NCI-H345 treated with DMSO at 0.1 percent for 48 hours (cell line): Measurements from ENCODE around the gene MAX.

Experiments used
- DNase-seq: peaks from one replicate; lab custom pipeline; 2025; ENCODE audit not compliant: unreplicated experiment; lab: John Stamatoyannopoulos, UW

Gene MAX

DNA sequence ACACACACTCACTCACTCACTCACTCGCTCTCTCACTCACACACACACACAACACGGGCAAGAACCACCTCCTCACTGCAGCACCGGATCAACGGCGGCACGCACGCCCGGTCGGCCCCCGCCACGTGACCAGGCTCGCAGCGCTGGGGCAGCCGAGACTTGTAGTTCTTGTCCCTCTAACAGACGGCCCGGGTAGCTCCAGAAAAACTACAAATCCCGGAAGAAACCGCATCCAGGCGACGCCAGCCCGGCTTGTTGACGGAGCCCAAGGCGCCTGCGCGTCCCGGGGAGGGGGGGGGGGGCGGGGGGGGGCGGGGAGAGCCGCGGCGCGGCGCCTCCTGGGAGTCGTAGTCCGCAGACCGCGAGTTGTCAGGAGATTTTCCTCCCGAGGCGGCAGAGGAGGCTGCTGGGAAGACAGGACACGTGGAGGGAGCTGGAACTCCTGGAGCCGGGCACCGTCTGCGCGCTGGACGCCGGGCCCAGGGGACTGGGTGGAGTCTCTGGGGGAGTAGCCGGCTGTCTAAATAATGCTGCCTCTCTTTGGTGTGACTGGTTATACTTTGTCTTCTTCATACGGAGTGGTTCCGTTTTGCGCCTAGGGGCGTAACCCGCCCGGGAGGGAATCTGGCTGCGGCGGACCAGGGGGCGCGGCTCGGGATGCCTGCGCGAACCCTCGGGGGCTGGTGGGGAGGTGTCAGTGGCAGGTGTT, at the start of gene MAX:
Gene MAX (minus strand): TSS at position 77 of the 709 bp plus-strand sequence. CDS start 178 bp downstream, outside the sequence.
- DNase-seq = peak; percentile 99

GRCh38 chr14:65151609-65151956, 49.3 kb upstream of the MAX start:
- no peak for DNase-seq

DNA sequence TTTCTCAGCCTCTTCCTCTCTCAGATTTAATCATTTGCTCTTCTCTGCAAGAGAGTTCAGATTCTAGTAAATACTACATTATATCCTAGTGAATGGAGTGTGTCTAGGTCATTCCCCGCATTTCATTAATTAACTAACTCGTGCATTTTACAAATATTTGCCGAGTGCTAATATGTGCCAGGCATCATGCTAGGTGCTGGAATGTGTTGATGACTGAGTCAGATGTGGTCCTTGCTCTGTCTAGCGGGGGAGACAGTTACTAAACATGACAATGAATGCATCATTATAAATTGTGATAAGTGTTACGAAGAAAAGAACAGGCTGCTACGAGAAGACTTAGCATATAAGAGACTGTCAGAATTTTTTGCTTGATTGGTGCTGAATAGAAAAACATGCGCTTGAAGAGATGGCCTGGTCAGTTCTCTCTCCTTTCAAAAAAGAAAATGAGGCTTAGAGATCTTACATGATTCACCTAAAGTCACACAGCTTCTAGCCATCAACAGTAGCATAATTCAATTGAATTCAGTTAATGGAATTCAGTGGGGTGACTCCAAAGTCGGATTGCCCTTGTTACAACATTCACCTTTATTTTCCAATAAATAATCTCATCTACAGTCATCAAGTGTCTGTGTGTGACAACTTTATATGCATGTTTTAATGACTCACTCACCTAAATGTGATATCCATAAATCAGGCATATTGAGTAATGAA, 48.7 kb upstream of the MAX start:
- DNase-seq = no peak

DNA sequence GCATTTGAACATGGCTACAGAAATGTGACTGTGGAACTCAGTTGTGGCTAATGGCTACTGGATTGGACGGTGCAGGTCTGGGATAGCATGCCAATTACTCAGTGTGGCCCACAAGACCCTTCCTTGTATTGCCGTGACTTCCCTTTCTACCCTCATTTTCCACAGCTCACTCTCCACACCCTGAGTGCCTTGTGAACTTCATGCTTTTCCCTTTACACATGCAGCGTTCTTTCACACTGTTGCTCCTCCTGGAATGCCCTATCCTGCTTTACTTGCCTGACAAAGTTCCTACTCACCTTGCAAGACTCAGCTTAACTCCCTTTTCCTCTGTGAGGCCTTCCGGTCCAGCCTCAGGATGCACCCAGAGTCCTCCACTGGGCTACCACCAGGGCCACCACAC, 46.8 kb upstream of the MAX start:
- no peak for DNase-seq

GRCh38 chr14:65144170-65144569, 41.9 kb upstream of the MAX start:
- DNase-seq = no peak

GRCh38 chr14:65142914-65143625, 40.8 kb upstream of the MAX start:
- no peak for DNase-seq

- no peak for DNase-seq
Measured at GRCh38 chr14:65142429-65142828, 40.1 kb upstream of the MAX start.

- DNase-seq = no peak
Measured at GRCh38 chr14:65141523-65141922, 39.2 kb upstream of the MAX start.

GRCh38 chr14:65137648-65138307, 35.5 kb upstream of the MAX start:
- no peak for DNase-seq

- peak; percentile 20 for DNase-seq
Measured at GRCh38 chr14:65134651-65135579, 32.6 kb upstream of the MAX start.

DNA sequence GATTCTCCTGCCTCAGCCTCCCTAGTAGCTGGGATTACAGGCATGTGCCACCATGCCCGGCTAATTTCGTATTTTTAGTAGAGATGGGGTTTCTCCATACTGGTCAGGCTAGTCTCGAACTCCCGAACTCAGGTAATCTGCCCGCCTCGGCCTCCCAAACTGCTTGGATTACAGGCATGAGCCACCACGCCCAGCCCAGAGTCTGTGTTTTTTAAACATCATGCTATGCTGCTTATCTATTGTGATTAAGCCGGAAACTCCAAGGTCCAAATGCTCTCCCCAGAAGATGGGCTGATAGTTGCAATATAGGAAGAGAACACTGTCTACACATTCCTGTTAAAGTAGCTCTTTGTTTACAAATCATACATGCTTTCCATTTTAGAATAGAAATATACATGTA, 30.5 kb upstream of the MAX start:
- DNase-seq = no peak

GRCh38 chr14:65131301-65131701, 29.0 kb upstream of the MAX start:
- DNase-seq = no peak

DNA sequence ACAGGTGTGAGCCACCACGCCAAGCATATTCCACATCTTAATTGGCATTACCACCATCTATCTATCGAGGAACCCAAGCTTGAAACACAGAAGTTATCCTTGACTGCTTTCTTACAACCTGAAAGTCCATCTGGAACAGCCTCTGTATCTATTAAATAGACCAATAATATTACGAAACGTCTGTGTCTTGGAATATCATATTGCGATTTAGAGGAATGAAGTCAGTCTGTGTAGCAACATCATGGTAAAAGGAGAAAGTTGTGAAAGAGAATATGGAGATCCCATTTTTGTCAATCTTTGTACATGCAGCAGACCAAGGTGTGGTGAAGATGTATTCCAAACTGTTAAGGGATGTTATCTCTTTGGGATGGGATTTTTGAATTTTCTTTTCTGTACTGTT, 25.8 kb upstream of the MAX start:
- DNase-seq = no peak

GRCh38 chr14:65117769-65118745, 15.7 kb upstream of the MAX start:
- no peak for DNase-seq

DNA sequence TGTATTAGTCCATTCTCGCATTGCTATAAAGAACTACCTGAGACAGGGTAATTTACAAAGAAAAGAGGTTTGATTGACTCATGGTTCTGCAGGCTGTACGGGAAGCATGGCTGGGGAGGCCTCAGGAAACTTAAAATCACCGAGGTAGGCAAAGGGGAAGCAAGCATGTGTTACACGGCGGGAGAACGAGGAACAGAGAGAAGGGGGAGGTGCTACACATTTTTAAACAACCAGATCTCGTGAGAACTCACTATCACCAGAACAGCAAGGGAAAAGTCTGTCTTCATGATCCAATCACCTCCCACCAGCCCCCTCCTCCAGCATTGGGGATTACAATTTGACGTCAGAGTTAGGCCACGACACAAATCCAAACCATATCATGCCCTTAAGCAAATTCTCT, 13.3 kb upstream of the MAX start:
- DNase-seq = no peak

GRCh38 chr14:65110525-65110924, 8.2 kb upstream of the MAX start:
- no peak for DNase-seq

DNA sequence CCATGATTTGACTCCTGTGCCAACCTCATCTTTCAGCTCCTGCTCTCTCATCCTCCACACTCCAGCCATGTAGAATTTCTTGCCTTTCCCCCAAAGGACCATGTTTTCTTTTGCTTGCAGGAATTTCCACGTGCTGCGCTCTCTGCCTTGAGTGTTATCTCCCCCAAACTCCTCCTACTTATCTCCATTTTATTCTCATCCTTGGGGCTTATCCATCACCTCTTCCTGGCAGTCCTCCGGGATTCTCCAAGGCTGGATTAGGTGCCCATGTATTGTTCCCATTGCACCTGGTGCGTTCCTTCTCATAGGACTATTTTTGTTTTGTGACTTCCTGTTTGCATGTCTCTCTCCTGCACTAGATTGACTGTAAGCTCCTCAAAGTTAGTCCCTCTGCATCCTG, 7.0 kb upstream of the MAX start:
- DNase-seq = no peak

DNA sequence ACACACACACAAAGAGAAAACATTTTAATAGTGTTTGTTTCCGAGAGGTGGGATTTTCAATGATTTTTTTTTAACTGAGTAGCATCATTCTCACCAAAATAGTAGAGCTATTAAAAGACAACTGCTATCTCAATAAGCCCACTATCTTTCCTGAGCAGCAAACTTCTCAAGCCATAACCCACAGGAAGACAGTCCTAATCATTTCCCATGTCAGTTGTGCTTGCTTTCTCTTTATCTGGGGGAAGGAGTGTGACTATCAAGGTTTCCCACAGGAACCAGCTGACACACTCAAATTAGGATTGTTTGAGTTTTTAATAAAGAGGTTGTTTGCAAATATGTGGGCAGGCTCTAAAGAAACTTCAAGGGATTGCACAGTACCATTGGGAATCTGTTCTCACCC, 4.9 kb upstream of the MAX start:
- DNase-seq = no peak

GRCh38 chr14:65106736-65107135, 4.4 kb upstream of the MAX start:
- DNase-seq = no peak
